Skeletal muscle tissue (tissue), 4 donors: ENCODE measurements around the gene MYO3B. TPM values are rescaled to one million over a fixed set of nuclear protein-coding genes. Genes with fewer than 3 reads are reported as not detected.

ENCODE experiments used
- H3K27ac ChIP-seq: one replicate; pipeline ENCODE4 v1.7.0; 2013; ENCODE audit warnings: mild to moderate bottlenecking, low read depth, low read length, inconsistent platforms
- H3K27me3 ChIP-seq, 3 donors: one replicate each; pipeline ENCODE4 v1.7.0; 2013; ENCODE audit warnings: low read length in 3 of 3; ENCODE audit not compliant: control insufficient read depth in 3 of 3, insufficient read depth in 3 of 3
- H3K36me3 ChIP-seq, 3 donors: one replicate each; pipeline ENCODE4 v1.7.0; 2013; ENCODE audit warnings: low read length in 3 of 3; ENCODE audit not compliant: control insufficient read depth in 3 of 3, insufficient read depth in 3 of 3
- H3K4me1 ChIP-seq, 3 donors: one replicate each; pipeline ENCODE4 v1.7.0; 2013; ENCODE audit warnings: low read length in 3 of 3, mild to moderate bottlenecking in 3 of 3; ENCODE audit not compliant: control insufficient read depth in 3 of 3, insufficient read depth in 3 of 3
- H3K4me3 ChIP-seq, 3 donors: one replicate each; pipeline ENCODE4 v1.7.0; 2013; ENCODE audit warnings: low read length in 3 of 3
- H3K9ac ChIP-seq, 3 donors: one replicate each; pipeline ENCODE4 v1.7.0; 2013; ENCODE audit warnings: low read length in 3 of 3, mild to moderate bottlenecking in 3 of 3, moderate library complexity in 2 of 3, low read depth in 1 of 3
- H3K9me3 ChIP-seq, 3 donors: one replicate each; pipeline ENCODE4 v1.7.0; 2013; ENCODE audit warnings: low read length in 3 of 3; ENCODE audit not compliant: control insufficient read depth in 3 of 3
- total RNA-seq: library from RNA; depleted of rRNA; stranded (reverse); fragments of >200 nt; gene quantifications from one replicate; pipeline ENCODE4 v1.2.3, GENCODE V29; 2014
- donor health status: Osteomylitis.

The MYO3B gene
- total RNA-seq, 1 donor from 2014 or later, result under 0.01 TPM

DNA sequence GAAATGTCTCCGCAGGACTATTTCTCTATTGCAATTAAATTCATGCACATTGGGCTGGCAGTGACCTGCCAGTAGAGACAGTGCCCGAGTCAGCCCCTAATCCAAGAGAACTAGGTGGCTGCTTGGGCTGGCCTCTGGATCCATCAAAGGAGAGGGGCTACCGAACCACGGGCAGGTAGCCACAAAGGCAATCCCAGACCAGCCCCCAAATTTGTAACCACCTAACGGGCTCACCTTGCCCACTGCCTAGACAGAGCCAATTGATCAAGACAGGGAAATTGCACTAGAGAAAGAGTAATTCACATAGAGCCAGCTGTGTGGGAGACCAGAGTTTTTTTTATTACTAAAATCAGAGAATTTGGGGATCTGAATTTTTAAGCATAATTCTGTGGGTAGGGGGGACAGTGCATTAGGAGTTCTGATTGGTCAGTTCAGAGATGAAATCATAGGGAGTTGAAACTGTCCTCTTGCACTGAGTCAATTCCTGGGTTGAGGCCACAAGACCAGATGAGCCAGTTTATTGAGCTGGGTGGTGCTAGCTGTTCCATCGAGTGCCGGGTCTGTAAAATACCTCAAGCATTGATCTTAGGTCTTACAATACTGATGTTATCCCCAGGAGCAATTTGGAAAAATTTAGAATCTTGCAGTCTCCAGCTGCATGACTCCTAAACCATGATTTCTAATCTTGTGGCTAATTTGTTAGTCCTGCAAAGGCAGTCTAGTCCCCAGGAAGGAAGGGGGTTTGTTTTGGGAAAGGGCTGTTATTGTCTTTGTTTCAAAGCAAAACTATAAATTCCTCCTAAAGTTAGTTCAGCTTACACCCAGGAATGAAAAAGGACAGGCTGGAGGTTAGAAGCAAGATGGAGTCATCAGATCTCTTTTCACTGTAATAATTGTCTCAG is 276.8 kb downstream of the MYO3B start:
- H3K27me3 ChIP-seq, result no peaks in the 10 kb centered on the region
- H3K4me1 ChIP-seq, result no peaks in the 10 kb centered on the region
- no peak overlapping the region for H3K27ac ChIP-seq
- no peaks in the 10 kb centered on the region for H3K9me3 ChIP-seq
- no peak overlapping the region for H3K4me3 ChIP-seq
- H3K9ac ChIP-seq, result no peak overlapping the region
- no peaks in the 10 kb centered on the region for H3K36me3 ChIP-seq

DNA sequence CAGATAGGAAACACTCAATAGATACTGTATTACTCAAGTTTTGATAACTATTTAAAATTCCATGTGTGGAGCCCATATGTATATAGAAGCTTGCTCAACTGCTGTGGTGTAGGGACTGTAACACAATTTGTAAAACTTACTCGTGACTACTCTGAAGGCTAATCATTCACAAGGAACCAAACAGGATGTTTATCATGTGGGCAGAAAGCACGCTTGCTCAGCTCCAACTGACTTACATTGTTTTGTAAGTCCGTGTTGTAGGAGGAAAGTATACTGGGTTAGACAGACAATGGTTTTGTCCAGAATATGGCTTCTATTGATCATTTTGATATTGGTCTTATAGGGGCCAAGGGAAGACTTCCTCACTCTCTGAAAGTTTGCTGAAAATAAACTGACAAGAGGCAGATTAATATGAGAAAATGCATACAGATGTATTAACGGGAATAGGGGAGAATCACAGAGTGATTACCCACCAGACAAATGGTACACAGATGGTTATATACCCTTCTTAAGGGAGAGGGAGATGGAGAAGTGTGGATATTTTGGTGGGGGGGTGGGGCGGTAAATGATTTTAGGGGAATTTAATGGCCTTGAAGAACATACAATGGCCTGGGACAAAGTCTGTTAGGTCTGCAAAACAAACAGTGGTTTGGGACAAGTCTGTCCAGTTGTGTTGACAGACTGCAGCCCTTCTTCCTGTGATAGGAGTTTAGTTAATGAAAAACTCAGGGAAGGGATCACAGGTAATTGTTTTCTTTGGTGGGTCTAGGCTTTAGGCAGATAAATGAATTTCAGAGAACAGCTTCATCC is 277.9 kb downstream of the MYO3B start:
- Histone ChIP-seq H3K4me3 (no peak overlapping the region), H3K36me3 (no peaks in the 10 kb centered on the region), H3K4me1 (no peaks in the 10 kb centered on the region), H3K9ac (no peak overlapping the region), H3K27ac (no peak overlapping the region), H3K9me3 (no peaks in the 10 kb centered on the region), H3K27me3 (no peaks in the 10 kb centered on the region)

DNA sequence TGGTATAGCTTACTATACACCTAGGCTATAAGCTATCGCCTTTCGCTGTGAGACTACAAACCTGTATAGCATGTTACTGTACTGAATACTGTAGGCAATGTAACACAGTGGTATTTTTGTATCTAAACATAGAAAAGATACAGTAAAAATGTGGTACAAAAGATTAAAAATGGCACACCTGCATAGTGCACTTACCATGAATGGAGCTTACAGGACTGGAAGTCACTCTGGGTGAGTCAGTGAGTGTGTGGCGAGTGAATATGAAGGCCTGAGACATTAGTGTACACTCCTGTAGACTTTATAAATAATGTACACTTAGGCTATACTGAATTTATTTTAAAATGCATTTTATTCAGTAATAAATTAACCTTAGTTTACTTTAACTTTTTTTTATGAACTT is 279.0 kb downstream of the MYO3B start:
- no peaks in the 10 kb centered on the region for H3K4me1 ChIP-seq
- no peak overlapping the region for H3K27ac ChIP-seq
- H3K9ac ChIP-seq, result no peak overlapping the region
- no peaks in the 10 kb centered on the region for H3K9me3 ChIP-seq
- no peaks in the 10 kb centered on the region for H3K27me3 ChIP-seq
- no peaks in the 10 kb centered on the region for H3K36me3 ChIP-seq
- H3K4me3 ChIP-seq, result no peak overlapping the region

DNA sequence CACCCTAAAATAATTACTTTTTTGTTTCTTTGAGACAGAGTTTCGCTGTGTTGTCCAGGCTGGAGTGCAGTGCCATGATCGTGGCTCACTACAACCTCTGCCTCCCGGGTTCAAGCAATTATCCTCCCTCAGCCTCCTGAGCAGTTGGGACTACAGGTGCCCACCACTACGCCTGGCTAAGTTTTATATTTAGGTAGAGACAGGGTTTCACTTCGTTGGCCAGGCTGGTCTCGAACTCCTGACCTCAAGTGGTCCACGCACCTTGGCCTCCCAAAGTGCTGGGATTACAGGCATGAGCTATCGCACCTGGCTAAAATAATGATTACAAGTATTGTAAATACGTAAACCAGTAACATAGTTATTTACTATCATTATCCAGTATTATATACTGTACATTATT is 279.8 kb downstream of the MYO3B start:
- Histone ChIP-seq H3K4me1 (peaks cover 0 to 3% (median 0%) of the 10 kb centered on the region in 3 donors), H3K9me3 (no peaks in the 10 kb centered on the region), H3K27me3 (no peaks in the 10 kb centered on the region), H3K4me3 (no peak overlapping the region), H3K36me3 (no peaks in the 10 kb centered on the region), H3K27ac (no peak overlapping the region), H3K9ac (no peak overlapping the region)

DNA sequence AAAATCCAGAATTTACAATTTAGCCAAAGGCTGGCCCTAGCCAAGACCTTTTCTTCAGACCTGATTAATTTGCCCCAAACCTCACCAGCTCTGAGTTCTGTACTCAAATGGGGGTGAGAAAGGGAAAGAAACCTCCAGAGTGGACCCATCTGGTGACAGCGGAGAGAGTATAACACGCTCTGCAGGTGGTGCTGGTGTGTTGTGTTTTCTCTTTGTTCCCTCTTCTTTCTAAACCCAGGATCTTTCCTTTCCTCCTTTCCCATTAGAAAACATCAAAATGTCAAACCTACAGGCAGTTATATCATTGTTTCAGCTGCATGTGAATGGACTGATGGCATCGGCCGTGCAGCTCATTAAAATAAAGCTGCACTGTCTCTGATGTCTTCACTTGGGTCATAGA is 283.9 kb downstream of the MYO3B start:
- H3K27me3 ChIP-seq, result no peaks in the 10 kb centered on the region

DNA sequence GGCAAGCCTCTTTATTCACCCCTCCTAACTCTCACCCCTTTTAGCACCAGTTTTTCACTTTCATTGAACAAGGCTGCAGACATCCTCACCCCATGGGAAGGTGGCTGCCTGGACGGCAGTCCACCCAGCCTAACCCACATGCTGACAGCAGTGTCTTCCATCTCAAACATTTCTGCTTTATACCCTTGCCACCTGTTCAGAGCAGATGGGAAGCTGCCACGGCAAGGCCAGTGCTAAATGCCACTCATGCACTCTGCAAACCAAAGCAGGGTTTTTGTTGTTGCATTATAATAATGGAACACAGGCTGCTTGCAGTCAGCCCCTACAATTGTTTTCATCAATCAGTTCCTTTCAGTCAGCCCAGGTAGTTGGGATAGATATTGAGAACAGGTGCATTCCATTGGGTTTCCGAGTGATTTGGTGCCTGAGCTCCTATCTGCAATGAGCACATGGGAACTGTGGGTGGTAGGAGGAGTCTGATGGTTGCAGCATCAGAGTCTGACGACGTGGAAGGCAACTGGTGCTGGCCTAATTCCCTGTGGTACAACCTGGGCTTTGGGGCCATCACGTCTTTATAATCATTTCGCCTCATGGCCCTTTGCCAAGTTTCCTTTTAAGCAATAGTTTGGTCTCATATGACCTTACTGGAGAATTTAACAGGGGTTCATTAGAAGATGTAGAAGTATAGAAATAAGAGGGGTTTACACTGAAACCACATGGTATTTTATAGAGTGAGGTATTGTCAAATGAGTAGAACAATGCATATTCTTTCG is 284.7 kb downstream of the MYO3B start:
- no peak overlapping the region for H3K9ac ChIP-seq
- peaks cover 0 to 3% (median 0%) of the 10 kb centered on the region in 3 donors for H3K4me1 ChIP-seq
- H3K9me3 ChIP-seq, result no peaks in the 10 kb centered on the region
- H3K4me3 ChIP-seq, result no peak overlapping the region
- H3K36me3 ChIP-seq, result no peaks in the 10 kb centered on the region
- H3K27me3 ChIP-seq, result no peaks in the 10 kb centered on the region
- no peak overlapping the region for H3K27ac ChIP-seq

More for the DNA sequence above, 283.9 kb downstream of the MYO3B start:
- H3K9ac ChIP-seq, result no peak overlapping the region
- H3K4me3 ChIP-seq, result no peak overlapping the region
- H3K27ac ChIP-seq, result no peak overlapping the region
- no peaks in the 10 kb centered on the region for H3K36me3 ChIP-seq
- peaks cover 0 to 3% (median 0%) of the 10 kb centered on the region in 3 donors for H3K4me1 ChIP-seq
- H3K9me3 ChIP-seq, result no peaks in the 10 kb centered on the region

DNA sequence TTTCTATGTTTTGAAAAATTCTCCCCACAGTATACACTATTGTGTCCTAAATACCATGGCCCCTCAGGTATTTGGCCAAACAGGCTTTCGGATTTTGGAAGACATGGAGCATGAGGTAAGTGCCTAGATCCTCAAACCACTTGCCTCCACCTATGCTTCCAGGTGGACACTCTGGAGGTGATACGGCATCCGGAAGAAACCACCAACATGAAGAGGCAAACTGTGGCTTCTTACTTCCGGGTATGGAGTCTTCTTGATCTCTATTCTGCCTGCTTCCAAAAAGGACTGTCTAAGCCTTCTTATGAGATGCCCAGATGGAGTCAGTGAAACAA is 285.2 kb downstream of the MYO3B start:
- no peaks in the 10 kb centered on the region for H3K9me3 ChIP-seq
- H3K4me3 ChIP-seq, result no peak overlapping the region
- no peak overlapping the region for H3K27ac ChIP-seq
- no peaks in the 10 kb centered on the region for H3K36me3 ChIP-seq
- no peak overlapping the region for H3K9ac ChIP-seq
- H3K4me1 ChIP-seq, result peaks cover 0 to 3% (median 0%) of the 10 kb centered on the region in 3 donors
- no peaks in the 10 kb centered on the region for H3K27me3 ChIP-seq

DNA sequence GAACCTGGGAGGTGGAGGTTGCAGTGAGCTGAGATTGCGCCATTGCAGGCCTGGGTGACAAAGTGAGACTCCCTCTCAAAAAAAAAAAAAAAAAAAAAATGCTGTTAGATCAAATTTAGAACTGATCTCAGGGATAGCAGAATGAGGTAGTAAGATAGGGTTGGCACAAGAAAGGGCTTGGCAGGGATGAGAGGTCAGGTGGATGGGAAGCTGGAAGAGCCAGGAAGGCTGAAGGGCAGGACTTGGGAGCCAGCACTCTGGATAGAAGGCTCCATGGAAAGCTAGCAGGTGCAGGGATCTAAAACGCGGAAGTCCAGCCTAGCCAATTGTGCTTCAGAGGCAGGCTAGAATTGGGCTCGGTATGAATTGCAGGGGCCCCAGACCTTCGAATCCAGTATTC is 286.3 kb downstream of the MYO3B start:
- H3K27ac ChIP-seq, result no peak overlapping the region

DNA sequence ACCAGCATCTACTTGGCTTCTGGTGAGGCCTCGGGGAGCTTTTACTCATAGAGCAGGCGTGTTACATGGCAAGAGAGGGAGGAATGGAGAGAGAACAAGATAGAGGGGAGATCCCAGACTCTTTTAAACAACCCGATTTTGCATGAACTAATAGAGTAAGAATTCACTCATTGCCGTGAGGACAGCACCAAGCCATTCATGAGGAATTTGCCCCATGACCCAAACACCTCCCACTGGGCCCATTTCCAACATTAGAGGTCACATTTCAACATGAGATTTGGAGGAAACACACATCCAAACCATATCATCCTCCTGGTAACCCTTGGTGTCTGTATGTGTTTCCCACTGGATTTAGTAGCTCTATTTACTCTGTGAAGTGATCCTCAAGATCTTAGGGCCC is 287.3 kb downstream of the MYO3B start:
- peaks cover 0 to 2% (median 0%) of the 10 kb centered on the region in 3 donors for H3K9me3 ChIP-seq
- no peaks in the 10 kb centered on the region for H3K27me3 ChIP-seq
- H3K9ac ChIP-seq, result no peak overlapping the region
- peaks cover 0 to 3% (median 0%) of the 10 kb centered on the region in 3 donors for H3K4me1 ChIP-seq
- H3K27ac ChIP-seq, result no peak overlapping the region
- no peaks in the 10 kb centered on the region for H3K36me3 ChIP-seq
- no peak overlapping the region for H3K4me3 ChIP-seq

More for the DNA sequence above, 286.3 kb downstream of the MYO3B start:
- Histone ChIP-seq H3K9me3 (no peaks in the 10 kb centered on the region), H3K36me3 (no peaks in the 10 kb centered on the region), H3K9ac (no peak overlapping the region), H3K4me1 (peaks cover 0 to 3% (median 0%) of the 10 kb centered on the region in 3 donors), H3K27me3 (no peaks in the 10 kb centered on the region), H3K4me3 (no peak overlapping the region)
